Measurements from ENCODE around the gene DPYD. TPM values are rescaled to one million over a fixed set of nuclear protein-coding genes. Genes with fewer than 3 reads are reported as not detected.

The DPYD gene
- total RNA-seq, 1 experiment from 2014 or later = 7.0 TPM

DNA sequence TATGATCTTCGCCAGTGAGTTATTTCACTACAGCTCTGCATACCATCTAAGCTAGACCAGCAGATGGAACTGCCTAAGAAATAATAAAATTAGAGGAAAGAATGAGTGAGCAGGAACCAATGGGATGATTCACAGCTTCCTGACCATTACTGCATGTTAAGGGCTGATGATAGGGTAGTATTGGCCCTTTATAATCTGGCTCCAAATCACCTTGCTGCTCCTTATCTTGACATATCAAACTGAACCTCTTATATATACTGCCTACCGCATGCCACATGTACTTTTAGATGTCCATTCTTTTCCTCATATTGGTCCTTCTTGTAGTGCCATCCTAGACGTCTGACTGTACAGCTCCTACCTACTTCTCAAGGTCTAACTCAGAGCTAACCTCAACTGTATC lies 524.4 kb downstream of the DPYD start:
- POLR2A ChIA-PET = no interaction called here
- Histone ChIP-seq H3K36me3 (ENCODE audit: control insufficient read depth, insufficient read depth, low read length) (no peaks in the 10 kb centered on the region), H3K9me3 (no peaks in the 10 kb centered on the region), H3K4me1 (no peaks in the 10 kb centered on the region), H3K4me3 (ENCODE audit: low read depth, low read length) (no peak overlapping the region), H3K27me3 (replicated peaks; ENCODE audit: control insufficient read depth, insufficient read depth, low read length) (no peaks in the 10 kb centered on the region)
- TF ChIP-seq, protein P1, sequence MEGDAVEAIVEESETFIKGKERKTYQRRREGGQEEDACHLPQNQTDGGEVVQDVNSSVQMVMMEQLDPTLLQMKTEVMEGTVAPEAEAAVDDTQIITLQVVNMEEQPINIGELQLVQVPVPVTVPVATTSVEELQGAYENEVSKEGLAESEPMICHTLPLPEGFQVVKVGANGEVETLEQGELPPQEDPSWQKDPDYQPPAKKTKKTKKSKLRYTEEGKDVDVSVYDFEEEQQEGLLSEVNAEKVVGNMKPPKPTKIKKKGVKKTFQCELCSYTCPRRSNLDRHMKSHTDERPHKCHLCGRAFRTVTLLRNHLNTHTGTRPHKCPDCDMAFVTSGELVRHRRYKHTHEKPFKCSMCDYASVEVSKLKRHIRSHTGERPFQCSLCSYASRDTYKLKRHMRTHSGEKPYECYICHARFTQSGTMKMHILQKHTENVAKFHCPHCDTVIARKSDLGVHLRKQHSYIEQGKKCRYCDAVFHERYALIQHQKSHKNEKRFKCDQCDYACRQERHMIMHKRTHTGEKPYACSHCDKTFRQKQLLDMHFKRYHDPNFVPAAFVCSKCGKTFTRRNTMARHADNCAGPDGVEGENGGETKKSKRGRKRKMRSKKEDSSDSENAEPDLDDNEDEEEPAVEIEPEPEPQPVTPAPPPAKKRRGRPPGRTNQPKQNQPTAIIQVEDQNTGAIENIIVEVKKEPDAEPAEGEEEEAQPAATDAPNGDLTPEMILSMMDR (IDR thresholded peaks at IDR 0.05; ENCODE audit: insufficient read depth in 1 of 2, low read depth in 1 of 2, low read length in 1 of 2, severe bottlenecking in 1 of 2, unreplicated experiment in 1 of 2) = no peak
- CTCF ChIA-PET = no interaction called here
- Mint-ChIP-seq H3K27me3 (ENCODE audit: insufficient read depth, unreplicated experiment) (no peaks in the 10 kb centered on the region), H3K4me1 (ENCODE audit: low read depth, unreplicated experiment) (no peaks in the 10 kb centered on the region), H3K9me3 (ENCODE audit: unreplicated experiment) (no peaks in the 10 kb centered on the region), H3K36me3 (ENCODE audit: insufficient read depth, unreplicated experiment) (no peaks in the 10 kb centered on the region), H3K4me3 (ENCODE audit: unreplicated experiment) (no peak overlapping the region), H3K27ac (ENCODE audit: unreplicated experiment) (no peak overlapping the region)
- intact Hi-C loops (cut with micrococcal nuclease; ENCODE audit: unreplicated experiment) = no loop called here
- DNase-seq = no peak
- no TSS peak for BruUV-seq (replicated peaks)

DNA sequence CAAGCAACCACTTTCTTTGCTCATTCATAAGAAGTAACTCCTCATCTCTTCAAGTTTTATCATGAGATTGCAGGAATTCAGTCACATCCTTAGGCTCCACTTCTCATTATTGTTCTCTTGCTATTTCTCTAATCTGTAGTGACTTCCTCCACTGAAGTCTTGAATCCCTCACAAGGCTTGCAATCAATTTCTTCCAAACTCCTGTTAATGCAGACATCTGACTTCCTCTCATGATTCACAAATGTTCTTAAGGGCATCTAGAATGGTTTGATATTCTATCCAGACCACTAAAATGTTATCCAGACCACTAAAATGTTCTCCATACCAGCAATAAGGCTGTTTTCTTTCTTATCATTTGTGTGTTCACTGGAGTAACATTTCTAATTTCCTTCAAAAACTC lies 528.1 kb downstream of the DPYD start:
- no peak overlapping the region for H3K27ac Mint-ChIP-seq (ENCODE audit: unreplicated experiment)
- Histone ChIP-seq H3K36me3 (ENCODE audit: control insufficient read depth, insufficient read depth, low read length) (no peaks in the 10 kb centered on the region), H3K27me3 (replicated peaks; ENCODE audit: control insufficient read depth, insufficient read depth, low read length) (no peaks in the 10 kb centered on the region), H3K4me3 (ENCODE audit: low read depth, low read length) (no peak overlapping the region), H3K9me3 (no peaks in the 10 kb centered on the region), H3K4me1 (no peaks in the 10 kb centered on the region)
- TF ChIP-seq, protein P1 (IDR thresholded peaks at IDR 0.05; ENCODE audit: insufficient read depth in 1 of 2, low read depth in 1 of 2, low read length in 1 of 2, severe bottlenecking in 1 of 2, unreplicated experiment in 1 of 2) = no peak
- H3K27me3 Mint-ChIP-seq (ENCODE audit: insufficient read depth, unreplicated experiment) = no peaks in the 10 kb centered on the region
- ChIA-PET CTCF (no interaction called here), POLR2A (no interaction called here)
- no peaks in the 10 kb centered on the region for H3K36me3 Mint-ChIP-seq (ENCODE audit: insufficient read depth, unreplicated experiment)
- intact Hi-C loops (cut with micrococcal nuclease; ENCODE audit: unreplicated experiment) = no loop called here
- H3K4me1 Mint-ChIP-seq (ENCODE audit: low read depth, unreplicated experiment) = no peaks in the 10 kb centered on the region
- no peak for DNase-seq
- H3K9me3 Mint-ChIP-seq (ENCODE audit: unreplicated experiment) = no peaks in the 10 kb centered on the region
- BruUV-seq (replicated peaks) = no TSS peak
- no peak overlapping the region for H3K4me3 Mint-ChIP-seq (ENCODE audit: unreplicated experiment)

DNA sequence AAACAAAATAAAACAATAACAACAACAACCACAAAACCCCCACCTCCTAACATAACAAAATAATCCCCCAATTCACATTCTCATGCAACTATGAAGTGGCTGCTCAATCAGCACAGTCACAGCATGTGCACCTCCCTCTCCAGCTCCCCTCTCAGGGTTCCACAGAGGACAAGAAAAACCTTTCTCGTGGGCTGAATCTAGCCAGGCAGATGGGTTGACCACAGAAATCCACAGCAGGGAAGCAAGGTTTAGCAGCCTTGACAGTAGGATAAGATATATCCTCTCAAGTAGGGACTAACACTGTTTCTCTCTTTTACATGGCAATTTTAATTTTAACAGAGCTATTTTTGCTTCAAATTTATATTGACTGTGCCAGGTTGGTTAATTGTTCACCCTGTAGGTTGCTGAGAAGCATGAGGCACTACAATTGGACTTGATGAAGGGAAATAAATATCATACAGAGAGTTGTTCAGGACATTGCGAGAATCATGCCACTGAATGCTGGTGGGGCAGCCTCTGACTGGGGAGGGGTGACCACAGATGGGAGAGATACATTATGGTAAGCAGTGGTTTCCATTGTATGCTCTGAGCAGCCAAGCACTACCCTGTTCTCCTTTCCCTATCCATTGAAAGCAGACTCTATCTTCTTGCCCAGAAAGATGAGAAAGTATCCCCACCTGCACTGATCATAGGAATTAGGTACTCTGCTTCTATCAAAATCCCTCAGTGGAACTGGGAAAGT lies 535.1 kb downstream of the DPYD start:
- no peaks in the 10 kb centered on the region for H3K27me3 ChIP-seq (replicated peaks; ENCODE audit: control insufficient read depth, insufficient read depth, low read length)
- H3K9me3 ChIP-seq = no peaks in the 10 kb centered on the region
- intact Hi-C loops (cut with micrococcal nuclease; ENCODE audit: unreplicated experiment) = no loop called here
- no peaks in the 10 kb centered on the region for H3K4me1 Mint-ChIP-seq (ENCODE audit: low read depth, unreplicated experiment)
- DNase-seq = no peak
- no TSS peak for BruUV-seq (replicated peaks)
- no peaks in the 10 kb centered on the region for H3K27me3 Mint-ChIP-seq (ENCODE audit: insufficient read depth, unreplicated experiment)
- ChIA-PET CTCF (no interaction called here), POLR2A (no interaction called here)
- no peaks in the 10 kb centered on the region for H3K36me3 Mint-ChIP-seq (ENCODE audit: insufficient read depth, unreplicated experiment)
- no peaks in the 10 kb centered on the region for H3K4me1 ChIP-seq
- no peaks in the 10 kb centered on the region for H3K9me3 Mint-ChIP-seq (ENCODE audit: unreplicated experiment)
- TF ChIP-seq, protein P1 (IDR thresholded peaks at IDR 0.05; ENCODE audit: insufficient read depth in 1 of 2, low read depth in 1 of 2, low read length in 1 of 2, severe bottlenecking in 1 of 2, unreplicated experiment in 1 of 2) = no peak
- H3K4me3 ChIP-seq (ENCODE audit: low read depth, low read length) = no peak overlapping the region
- no peaks in the 10 kb centered on the region for H3K36me3 ChIP-seq (ENCODE audit: control insufficient read depth, insufficient read depth, low read length)
- H3K27ac Mint-ChIP-seq (ENCODE audit: unreplicated experiment) = no peak overlapping the region
- no peak overlapping the region for H3K4me3 Mint-ChIP-seq (ENCODE audit: unreplicated experiment)
